Right ventricle myocardium superior (tissue), 1 donor: ENCODE measurements around the gene MPDZ. TPM values are rescaled to one million over a fixed set of nuclear protein-coding genes. Genes with fewer than 3 reads are reported as not detected.
A peak's percentile ranks its signal among the peaks of the same experiment; 100 is the strongest.

ENCODE experiments used
- ATAC-seq: fragments of 200-7000 bp; cut with Tn5 transposase; one replicate; pipeline ENCODE4 v1.9.1; 2020; ENCODE audit warnings: mild to moderate bottlenecking; ENCODE audit not compliant: poor library complexity
- DNase-seq: peaks from one replicate; pipeline ENCODE4 v3.0.0-alpha.2; 2020
- intact Hi-C: fragments of 100-400 bp; cut with DNase I; formaldehyde crosslinking; loops from one replicate; pipeline ENCODE4 v1.11.2; 2022
- total RNA-seq: library from RNA; stranded (reverse); fragmentation: NEBNext Ultra II Directional; extraction: Animal tissue kit (Norgen Biotek cat#: 25700); gene quantifications from one replicate; pipeline ENCODE4 v1.2.1, GENCODE V29; 2021
- donor health status: DM: no; HTN: yes; CAD: no; lungs with severe emphysema.

The MPDZ gene
- total RNA-seq, 1 donor from 2014 or later = 64.3 TPM

DNA sequence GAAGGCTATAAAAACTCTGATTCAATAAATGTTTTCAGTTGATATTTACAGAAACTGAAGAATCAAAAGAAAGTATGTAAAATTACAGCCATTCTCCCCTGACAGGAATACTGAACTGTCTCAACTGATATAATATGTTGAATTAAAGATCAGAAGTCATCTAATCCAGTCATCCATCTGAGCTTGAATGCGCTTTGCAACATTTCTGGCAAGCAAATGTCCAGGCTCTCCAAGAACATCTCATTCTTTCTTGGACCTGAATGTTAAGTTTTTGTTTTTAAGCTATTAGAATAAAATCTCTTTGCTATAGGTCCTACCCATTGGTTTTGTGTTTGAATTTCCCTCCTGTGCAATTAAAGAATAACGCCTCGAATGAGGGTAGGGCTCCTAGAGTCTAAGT lies 120.5 kb downstream of the MPDZ start:
- ATAC-seq (no peak), DNase-seq (no peak)
- intact Hi-C loops = no loop called here

DNA sequence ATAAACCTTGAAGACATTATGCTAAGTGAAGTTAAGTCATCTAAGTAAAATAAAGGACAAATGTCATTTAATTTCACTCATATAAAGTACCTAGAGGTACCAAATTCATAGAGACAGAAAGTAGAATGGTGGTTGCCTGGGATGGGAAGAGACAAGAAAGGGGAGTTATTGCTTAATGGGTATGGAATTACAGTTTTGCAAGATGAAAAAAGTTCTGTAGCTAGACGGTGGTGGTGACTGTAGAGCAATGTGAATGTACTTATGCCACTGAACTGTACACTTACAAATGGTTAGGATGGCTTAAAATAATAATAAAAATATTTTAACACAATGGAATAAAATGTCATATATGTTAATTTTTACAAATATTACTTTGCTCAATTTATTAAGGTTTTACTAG lies 128.0 kb downstream of the MPDZ start:
- ATAC-seq = no peak
- intact Hi-C loops = no loop called here
- no peak for DNase-seq

DNA sequence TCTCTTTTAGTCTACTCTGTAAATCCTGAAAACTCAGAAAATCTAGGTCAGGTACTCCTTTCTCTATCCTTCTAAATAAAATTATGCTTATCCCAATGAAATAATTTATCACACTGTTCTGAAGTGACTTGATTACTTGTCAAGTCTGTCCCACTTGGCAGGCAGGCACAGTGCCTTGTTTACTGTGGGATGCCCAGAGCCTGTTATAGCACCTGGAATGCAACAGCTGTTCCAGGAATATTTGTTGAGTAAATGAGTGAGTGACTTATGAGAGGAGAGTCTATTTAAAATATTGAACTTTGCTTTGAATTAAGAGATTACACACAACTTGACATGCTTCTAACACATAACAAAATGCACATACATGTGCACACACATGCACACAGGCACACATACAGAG lies 130.0 kb downstream of the MPDZ start:
- ATAC-seq (peak; percentile 94), DNase-seq (peak; percentile 47)
- intact Hi-C loops = no loop called here

DNA sequence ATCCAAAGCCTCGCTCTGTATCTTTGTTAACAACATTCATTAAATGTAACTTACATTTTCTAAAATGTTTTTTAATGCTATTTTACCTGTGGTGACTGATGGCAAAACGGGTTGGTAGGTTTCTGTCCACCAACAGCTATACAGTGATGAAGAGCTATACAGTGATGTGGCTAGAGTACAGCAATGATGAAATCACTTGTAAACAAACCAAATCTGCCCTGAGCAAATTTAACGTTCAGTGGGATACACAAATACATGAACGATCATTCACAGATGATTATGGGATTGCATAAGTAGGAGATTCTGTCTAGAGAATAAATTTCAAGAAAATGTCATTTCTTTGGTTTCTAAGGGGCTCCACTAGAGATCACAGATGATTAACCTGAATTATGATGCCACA lies 132.7 kb downstream of the MPDZ start:
- ATAC-seq = no peak

DNA sequence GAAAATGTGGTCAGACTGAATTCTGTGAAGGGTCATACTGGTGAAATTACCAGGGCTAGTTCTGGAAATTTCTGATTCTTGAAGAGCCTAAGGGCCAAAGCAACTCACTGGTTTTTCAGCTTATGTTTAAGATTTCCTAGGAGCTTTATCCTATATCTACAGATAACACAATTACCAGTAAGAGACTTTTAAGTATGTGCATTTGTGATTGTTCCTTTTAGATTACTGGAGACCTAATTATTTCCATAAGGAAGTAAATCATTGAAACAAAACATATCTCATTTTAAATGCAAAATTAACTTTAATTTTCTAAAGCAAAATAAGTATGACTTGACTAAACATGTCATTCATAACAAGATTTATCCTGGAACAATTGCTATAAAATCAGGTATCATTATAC lies 134.2 kb downstream of the MPDZ start:
- DNase-seq (no peak), ATAC-seq (no peak)
- intact Hi-C loops = no loop called here

More for the DNA sequence above, 132.7 kb downstream of the MPDZ start:
- intact Hi-C loops = no loop called here
- DNase-seq = no peak

DNA sequence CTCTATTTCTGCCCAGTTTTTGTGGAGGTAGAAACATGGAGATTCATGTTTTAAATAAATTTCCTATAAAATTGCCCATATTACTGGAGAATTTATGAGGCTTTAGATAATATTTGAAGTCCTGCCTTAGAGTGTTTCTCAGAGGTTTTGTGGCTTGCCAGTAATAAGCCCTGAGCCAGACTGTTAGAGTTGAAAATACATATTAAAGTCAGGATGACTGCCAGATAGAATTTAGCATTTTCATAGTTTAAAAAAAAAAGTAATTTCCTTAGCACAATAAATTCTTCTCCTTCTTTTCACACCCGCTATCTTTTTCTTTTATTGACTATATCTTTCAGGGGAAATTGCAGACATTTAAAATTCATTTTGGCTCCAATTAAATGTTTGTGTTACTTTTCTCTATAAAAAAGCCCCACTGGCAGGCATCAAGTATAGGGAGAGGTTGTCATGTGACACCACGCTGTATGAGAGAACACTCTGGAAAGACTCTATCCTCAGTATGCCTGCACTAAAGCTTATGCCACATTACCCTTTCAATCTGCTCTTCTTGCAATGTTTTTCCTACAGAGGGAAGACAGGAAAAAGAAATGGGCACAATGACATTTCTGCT lies 135.2 kb downstream of the MPDZ start:
- intact Hi-C loops = no loop called here
- DNase-seq (no peak), ATAC-seq (no peak)

DNA sequence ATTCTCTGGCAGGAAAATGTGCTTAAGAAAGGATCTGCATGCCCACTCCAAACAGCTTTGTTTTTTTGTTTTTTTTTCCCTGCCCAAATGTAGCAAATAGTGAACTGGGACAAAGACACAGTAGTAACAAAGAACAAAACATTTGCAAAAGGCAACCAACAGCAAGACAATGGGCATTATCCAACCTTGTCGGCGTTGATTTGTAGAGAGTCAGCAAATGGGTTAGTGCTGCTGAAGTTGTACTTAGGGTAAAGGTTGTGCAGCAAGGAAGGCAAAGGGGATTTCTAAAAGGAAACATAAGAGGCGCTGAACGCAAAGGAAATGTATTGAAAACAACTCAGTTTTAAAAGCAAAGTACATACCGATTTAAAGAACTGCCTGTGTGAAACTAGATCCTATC lies 136.2 kb downstream of the MPDZ start:
- no peak for DNase-seq
- ATAC-seq = no peak
- intact Hi-C loops = no loop called here

DNA sequence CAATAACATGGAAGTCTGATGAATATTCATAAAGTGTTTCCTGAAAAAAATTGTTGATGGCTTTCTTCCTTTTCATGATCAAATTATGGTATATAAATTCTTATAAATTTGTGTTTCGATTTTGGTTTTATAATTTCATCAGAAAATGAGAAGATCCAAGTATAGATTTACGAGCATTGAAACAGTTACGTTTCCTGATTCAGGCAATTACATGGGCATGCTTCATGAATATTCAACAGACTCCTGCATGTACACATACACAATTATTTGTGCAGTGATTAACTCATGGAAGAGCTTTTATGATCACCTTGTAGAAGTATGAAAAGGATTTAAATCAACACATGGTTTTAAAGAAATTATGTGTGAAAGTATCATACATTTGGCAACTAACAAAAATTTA lies 136.7 kb downstream of the MPDZ start:
- ATAC-seq (no peak), DNase-seq (no peak)
- intact Hi-C loops = no loop called here

DNA sequence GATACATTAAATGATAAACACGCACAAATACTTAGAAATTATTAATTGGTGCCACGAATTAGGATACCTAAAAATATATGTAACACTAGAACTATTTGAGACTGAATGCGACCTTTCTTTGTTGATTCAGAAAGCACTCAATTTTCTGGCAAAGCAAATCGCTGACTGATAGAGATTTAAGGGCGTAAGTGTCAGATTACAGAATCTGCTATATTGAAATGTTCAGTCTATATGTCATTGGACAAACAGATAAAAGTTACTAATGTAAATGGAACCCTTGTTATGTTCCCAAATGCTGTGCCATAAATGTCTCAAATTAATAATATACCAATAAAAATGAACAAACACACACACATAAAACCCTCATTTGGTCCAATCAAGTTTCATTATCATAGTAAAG lies 137.9 kb downstream of the MPDZ start:
- intact Hi-C loops = no loop called here
- DNase-seq (no peak), ATAC-seq (no peak)

DNA sequence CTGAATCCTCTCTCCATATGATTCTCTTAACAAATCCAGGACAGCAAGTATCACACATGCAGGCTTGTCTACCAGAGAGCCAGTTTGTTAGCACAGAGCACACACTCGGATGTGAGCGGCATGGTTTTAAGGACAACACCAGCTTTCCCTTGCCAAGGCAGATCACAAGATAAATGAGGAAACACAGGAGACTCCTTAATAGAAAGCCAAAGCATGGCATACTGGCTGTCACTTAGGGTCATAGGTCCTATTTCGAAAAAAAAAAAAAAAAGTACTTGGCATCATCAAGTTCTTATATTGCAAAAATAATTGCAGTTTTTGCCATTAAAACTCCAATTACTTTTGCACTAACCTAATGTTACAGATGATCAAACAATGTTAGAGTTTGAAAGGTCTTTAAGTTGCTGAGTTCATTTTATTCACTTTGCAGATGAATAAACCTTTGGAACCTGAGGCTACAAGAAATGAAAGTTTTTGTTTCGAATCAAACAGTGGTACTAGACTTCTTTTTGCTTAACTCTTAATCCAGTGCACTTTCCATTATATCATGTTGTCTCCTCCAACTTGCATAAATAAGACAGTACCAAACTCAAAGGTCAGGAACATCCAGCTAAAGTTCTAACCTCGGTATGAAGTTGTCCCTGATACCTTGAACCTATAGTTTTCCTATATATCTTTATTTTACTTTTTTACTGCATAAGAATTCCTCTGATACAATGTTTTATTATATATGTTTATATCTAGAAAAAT lies 138.5 kb downstream of the MPDZ start:
- intact Hi-C loops = no loop called here
- DNase-seq = no peak
- ATAC-seq = no peak

DNA sequence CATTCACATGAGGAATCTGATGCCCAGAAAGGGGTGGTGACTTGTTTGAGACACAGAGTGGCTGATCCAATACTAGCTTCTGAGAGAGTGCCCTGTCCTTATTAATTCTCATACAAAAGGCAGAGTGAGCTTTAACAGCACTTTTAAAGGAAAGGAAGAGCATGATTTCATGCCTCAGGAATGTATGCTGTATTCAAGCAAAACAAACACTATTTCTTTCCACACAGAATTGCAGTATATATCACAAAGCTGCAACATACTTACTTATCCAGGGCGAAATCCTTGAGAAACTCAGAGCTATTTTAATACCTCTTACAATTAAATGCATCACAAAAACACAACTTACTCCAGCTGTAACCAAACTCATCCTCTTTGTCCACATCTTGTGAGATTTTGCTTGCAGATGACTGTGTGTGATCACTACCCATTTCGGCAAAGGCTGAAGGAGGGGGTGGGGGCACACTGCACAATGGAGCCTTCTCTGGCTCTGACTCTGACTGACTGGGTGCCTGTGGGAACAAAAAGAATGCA lies 139.8 kb downstream of the MPDZ start:
- ATAC-seq = no peak
- DNase-seq = no peak
- intact Hi-C loops = no loop called here

DNA sequence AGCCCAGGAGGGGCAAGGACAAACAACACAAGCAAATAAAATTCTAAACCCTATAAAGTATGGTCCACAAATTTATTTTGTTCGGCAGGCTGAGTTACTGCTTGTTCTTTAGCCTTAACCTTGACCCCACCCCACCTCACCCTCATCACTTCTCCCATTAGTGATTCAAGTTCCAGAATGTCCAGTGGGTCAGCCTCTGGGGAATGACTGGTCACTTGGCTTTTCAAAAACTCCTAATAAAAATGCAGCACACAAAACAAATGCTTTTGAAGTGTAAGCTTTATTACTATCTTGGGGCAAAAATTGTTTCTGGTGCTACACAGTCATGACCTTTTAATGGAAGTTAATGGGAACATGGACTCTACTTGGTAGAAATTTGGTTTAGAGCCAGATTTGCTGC lies 142.1 kb downstream of the MPDZ start:
- intact Hi-C loops = no loop called here
- DNase-seq = no peak
- ATAC-seq = no peak

DNA sequence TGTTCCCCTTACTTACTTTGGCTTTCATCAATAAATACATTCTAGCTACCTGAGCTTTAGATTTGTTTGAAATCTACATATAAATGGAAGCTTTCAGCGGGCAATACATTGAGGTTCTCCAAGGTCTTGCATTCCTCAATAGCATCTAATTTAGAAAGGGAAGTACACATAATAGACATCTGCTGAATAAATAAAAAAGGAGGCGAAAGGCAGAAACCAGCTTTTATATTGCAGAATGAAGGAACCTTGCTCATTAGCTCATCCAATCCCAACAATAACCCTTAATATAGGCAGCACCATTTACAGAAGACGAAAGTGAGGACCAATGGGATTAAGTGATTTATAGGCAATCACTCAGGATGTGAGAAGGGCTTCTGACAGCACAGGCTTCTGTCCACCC lies 147.5 kb downstream of the MPDZ start:
- no peak for ATAC-seq
- no peak for DNase-seq
- intact Hi-C loops = no loop called here

DNA sequence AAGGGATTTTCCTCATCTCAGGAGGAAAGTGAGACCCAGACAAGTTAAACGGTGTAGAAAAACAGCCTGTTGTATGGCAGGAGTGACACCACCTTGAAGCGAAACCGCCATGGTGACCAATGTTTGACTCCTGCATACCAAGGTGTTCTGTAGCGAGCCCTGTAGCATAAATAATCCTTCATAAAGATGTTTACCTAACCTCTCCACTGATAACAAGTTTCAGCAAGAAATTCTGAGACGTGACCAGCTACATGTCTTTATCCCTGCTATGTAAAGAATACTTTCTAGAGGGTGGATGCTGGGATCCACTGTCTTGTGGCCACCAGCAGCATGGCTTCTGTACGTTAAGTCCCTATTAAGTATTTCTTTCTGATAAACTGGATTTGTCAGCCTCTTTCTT lies 148.1 kb downstream of the MPDZ start:
- no peak for DNase-seq
- no peak for ATAC-seq
- intact Hi-C loops = no loop called here

DNA sequence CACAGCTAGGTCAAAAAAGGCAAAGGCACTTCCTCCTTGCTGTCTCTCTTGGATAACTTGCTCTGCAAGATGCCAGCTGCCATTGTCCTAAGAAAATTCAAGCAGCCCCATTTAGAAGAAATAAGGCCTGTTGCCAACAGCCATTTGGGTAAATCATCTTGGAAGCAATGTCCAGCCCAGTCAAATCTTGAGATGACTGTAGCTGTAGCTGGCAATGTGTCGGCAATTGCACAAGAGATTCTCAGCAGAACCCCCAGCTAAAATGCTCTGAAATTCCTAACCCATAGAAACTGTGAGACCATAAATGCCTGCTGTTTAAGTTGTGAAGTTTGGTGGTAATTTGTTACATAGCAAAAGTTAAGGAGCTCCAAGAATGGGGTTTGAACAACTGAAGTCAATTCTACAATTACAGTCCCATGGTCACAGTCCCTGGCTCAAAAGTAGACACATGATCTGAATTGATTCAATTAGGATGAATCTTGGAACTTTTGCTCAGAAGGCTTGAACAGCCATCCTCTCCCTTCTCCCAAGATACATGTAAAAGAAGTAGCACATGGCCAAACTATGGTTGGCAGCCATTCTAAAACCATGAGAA lies 151.1 kb downstream of the MPDZ start:
- ATAC-seq (no peak), DNase-seq (no peak)
- intact Hi-C loops = no loop called here

DNA sequence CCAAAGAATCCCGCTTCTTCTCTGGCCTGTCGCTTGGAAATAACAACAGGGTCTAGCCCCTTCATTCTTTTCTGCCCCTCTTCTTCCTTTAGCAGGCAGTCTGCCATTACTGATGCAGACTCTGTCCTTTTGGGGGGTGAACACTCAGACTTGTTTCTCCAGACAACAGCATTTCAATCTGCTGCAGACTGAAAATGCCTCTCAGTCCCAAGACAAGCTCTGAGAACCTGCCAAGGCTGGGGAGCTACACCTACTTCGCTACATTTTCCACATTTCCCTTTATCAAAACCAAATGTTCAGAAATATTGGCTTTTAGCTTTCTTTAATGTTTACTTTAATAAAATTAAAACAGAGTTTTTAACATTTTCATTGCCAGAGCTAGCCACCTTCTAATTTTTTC lies 152.4 kb downstream of the MPDZ start:
- intact Hi-C loops = no loop called here
- DNase-seq = no peak
- no peak for ATAC-seq

DNA sequence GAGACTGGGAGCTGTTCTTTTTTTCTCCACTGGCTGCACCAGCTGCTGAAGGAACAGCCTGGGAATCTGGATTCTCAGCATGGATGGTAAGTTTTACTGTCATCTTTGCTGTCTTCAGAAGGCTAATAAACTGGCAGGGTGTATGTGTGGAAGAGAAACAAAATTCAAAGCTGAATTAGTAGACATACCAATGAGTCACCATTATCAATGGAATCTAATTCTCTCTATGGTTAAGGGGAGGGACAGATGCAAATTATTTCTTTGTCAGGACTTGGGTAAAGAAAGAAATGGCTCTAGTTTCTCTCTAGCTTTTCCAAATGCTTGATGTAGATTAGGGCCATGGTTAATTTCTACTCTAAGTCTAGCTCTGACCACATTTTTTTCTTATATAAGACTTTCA lies 154.2 kb downstream of the MPDZ start:
- ATAC-seq = no peak
- intact Hi-C loops = no loop called here

DNA sequence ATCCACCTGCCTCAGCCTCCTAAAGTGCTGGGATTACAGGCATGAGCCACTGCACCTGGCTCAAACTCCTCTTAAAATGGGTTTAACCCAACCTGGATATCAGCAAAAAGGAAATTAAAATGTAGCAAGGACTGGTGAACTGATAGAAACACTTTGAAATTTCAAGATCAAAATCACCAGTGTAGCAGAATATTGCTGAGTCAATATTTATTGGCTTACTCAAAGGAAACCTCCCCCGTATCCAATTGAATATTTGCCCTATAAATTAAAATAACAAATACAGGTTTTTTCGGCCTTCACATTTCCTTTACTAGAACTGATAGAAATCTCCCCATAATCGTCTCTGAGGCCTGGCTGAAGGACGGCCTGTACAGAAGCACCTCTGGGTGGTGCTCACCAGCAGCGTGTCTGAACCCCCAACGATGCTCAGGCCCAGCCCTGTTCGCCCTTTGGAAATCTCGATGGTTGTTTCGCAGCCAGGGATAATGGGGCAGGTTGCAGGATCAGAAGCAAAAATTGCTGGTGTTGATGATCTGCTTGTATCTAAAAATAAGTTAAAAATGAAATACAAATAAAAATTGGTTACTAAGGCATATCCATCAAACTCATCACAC lies 156.6 kb downstream of the MPDZ start:
- DNase-seq (no peak), ATAC-seq (no peak)
- intact Hi-C loops = no loop called here

More for the DNA sequence above, 154.2 kb downstream of the MPDZ start:
- no peak for DNase-seq

DNA sequence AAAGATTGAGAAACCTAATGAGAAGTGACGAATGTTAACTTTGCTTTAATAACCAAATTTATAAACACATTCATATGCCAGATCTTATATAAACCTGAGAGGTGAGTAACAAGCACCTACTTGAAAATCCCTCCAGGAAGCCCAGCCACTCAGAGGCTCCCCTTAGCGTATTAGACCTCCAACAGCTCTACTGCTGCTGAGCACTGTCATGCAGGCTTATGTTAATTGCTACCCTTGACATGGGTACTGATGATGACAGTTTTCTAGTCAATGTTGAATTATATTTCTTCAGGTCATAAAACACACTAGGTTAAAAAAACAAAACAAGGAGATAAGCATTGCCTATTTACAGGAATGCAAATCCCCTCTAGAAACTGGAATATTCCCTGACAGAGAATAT lies 161.2 kb downstream of the MPDZ start:
- DNase-seq = no peak
- intact Hi-C loops = no loop called here
- no peak for ATAC-seq

DNA sequence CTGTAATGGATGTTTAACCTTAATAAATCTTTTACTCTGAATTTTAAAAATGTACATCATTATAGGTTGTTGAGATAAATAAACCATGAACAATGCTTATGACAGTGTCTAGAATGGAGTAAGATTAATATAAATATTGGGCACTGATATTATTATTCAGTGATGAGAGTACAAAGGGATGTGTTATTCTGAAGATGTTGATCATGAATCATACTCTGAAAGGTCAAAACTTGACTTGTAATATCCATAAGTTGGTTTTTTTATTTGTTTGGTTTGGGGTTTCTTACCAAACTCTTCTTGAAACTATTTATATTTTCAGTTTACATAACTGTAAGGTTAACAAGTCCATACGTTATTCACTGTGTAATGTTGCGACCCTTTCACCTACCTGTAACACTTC lies 163.2 kb downstream of the MPDZ start:
- intact Hi-C loops = no loop called here
- DNase-seq (no peak), ATAC-seq (no peak)
